Endothelial cell of umbilical vein (primary cell): ENCODE results near the gene SSH2. TPM values are rescaled to one million over a fixed set of nuclear protein-coding genes. Genes with fewer than 3 reads are reported as not detected.

ENCODE experiments used
- BruUV-seq: library from RNA; stranded (reverse); fragments of 400-500 nt; replicated peaks from 2 replicates; lab custom pipeline; 2021; lab: Mats Ljungman, UMichigan
- CTCF ChIA-PET: fragments of 300-600, 350-600 bp; sonication (Branson Sonifier 250); formaldehyde crosslinking; loops from one replicate; lab custom pipeline; 2021; ENCODE audit warnings: antibody characterized with exemption, inconsistent platforms; lab: Charles Lee
- POLR2A ChIA-PET: fragments of 300-600, 350-600 bp; sonication (Branson Sonifier 250); formaldehyde crosslinking; loops from one replicate; lab custom pipeline; 2021; ENCODE audit warnings: antibody characterized with exemption, inconsistent platforms; lab: Charles Lee
- DNase-seq: peaks from one replicate; pipeline ENCODE4 v3.0.0-alpha.2; 2011; ENCODE audit warnings: low read depth, low spot score
- FAIRE-seq: peaks from 2 replicates; lab custom pipeline; 2011; peaks lifted over from hg19 to GRCh38; lab: Jason Lieb, UNC
- H2AFZ ChIP-seq: 2 replicates; pipeline ENCODE4 v1.6.0; 2012; ENCODE audit warnings: low read depth, low read length, control low read depth, inconsistent platforms
- H3K27ac ChIP-seq: 2 replicates; pipeline ENCODE4 v1.5.1; 2011; ENCODE audit warnings: low read depth, mild to moderate bottlenecking, control low read depth, low read length, moderate library complexity; ENCODE audit not compliant: insufficient read depth
- H3K27me3 ChIP-seq, 2 experiments: 2 replicates each; pipeline versions ENCODE4 v1.6.0 to v1.6.1; 2011; ENCODE audit warnings: low read length in 2 of 2, mixed read lengths in 1 of 2; ENCODE audit not compliant: control insufficient read depth in 2 of 2, insufficient read depth in 2 of 2
- H3K36me3 ChIP-seq, 2 experiments: 2 replicates in 1 of 2; 3 replicates in 1 of 2; pipeline ENCODE4 v1.5.1; 2011; ENCODE audit warnings: low read length in 2 of 2, mild to moderate bottlenecking in 1 of 2, moderate library complexity in 1 of 2; ENCODE audit not compliant: control insufficient read depth in 2 of 2, insufficient read depth in 2 of 2; ENCODE audit errors: extremely low read depth in 1 of 2
- H3K4me1 ChIP-seq: 3 replicates; pipeline ENCODE4 v1.5.1; 2011; ENCODE audit warnings: mild to moderate bottlenecking, low read length; ENCODE audit not compliant: control insufficient read depth, insufficient read depth; ENCODE audit errors: extremely low read depth
- H3K4me2 ChIP-seq: 2 replicates; pipeline ENCODE4 v1.6.1; 2011; ENCODE audit warnings: low read length, control low read depth, mixed read lengths; ENCODE audit not compliant: insufficient read depth
- H3K4me3 ChIP-seq, 3 experiments: fragments of 200-600 bp in 1 of 3; sonication (generic), shearing (Covaris generic) in 1 of 3; replicated peaks in 1 of 3; 2 replicates each; pipeline ENCODE4 v1.5.1; 2011 to 2016; ENCODE audit warnings: control low read depth in 3 of 3, low read length in 3 of 3, mild to moderate bottlenecking in 2 of 3, inconsistent platforms in 1 of 3, low read depth in 1 of 3, moderate library complexity in 1 of 3; ENCODE audit not compliant: insufficient read depth in 1 of 3
- H3K79me2 ChIP-seq: 2 replicates; pipeline ENCODE4 v1.6.0; 2012; ENCODE audit warnings: low read length, inconsistent platforms; ENCODE audit not compliant: control insufficient read depth, insufficient read depth
- H3K9ac ChIP-seq: replicated peaks from 2 replicates; pipeline ENCODE3; 2011; ENCODE audit warnings: low read length, control low read depth; ENCODE audit not compliant: insufficient read depth; ENCODE audit errors: extremely low read depth
- H3K9me1 ChIP-seq: replicated peaks from 3 replicates; pipeline ENCODE4 v1.6.0; 2011; ENCODE audit warnings: mild to moderate bottlenecking, low read length; ENCODE audit not compliant: control insufficient read depth, insufficient read depth; ENCODE audit errors: extremely low read depth
- H3K9me3 ChIP-seq: replicated peaks from 2 replicates; pipeline ENCODE4 v1.5.1; 2012; ENCODE audit warnings: low read length, inconsistent platforms; ENCODE audit not compliant: control insufficient read depth, insufficient read depth
- H4K20me1 ChIP-seq: replicated peaks from 2 replicates; pipeline ENCODE3; 2011; ENCODE audit warnings: mild to moderate bottlenecking, low read length; ENCODE audit not compliant: control insufficient read depth, insufficient read depth; ENCODE audit errors: extremely low read depth
- EZH2 ChIP-seq: IDR thresholded peaks from 2 replicates; pipeline ENCODE4 v1.6.1; 2012; ENCODE audit warnings: borderline replicate concordance, low read depth, mild to moderate bottlenecking, moderate library complexity, low read length, inconsistent platforms; ENCODE audit not compliant: severe bottlenecking
- JUN ChIP-seq: IDR thresholded peaks from 2 replicates; pipeline ENCODE4 v1.6.1; 2011; ENCODE audit warnings: borderline replicate concordance, low read depth; ENCODE audit not compliant: insufficient read length, insufficient read depth
- MYC ChIP-seq: IDR thresholded peaks from one replicate; pipeline ENCODE4 v1.6.1; 2011; ENCODE audit warnings: mild to moderate bottlenecking, low read depth, low read length
- POLR2AphosphoS5 ChIP-seq: IDR thresholded peaks from 2 replicates; pipeline ENCODE4 v1.6.1; 2012; ENCODE audit warnings: low read depth, mild to moderate bottlenecking, control low read depth, low read length, moderate library complexity; ENCODE audit not compliant: insufficient read depth
- dilution Hi-C: fragments of 300-500 bp; cut with MboI; formaldehyde crosslinking; loops from one replicate; pipeline ENCODE4 v1.15.0; 2019; ENCODE audit warnings: low sequenced_read_pairs; ENCODE audit not compliant: extremely low pct_ligation_motif_present
- intact Hi-C: fragments of 100-400 bp; cut with micrococcal nuclease; formaldehyde crosslinking; loops from one replicate; pipeline ENCODE4 v1.10.0; 2022
- polyA plus RNA-seq, 4 experiments: library from polyadenylated mRNA; depleted of rRNA in 3 of 4; stranded (reverse) in 3 of 4; unstranded in 1 of 4; fragments of >200 nt; gene quantifications; 2 replicates each; pipeline versions ENCODE4 v1.2.1 to v1.2.3, GENCODE V29; 2011 to 2012; ENCODE audit warnings: missing spikeins in 1 of 4
- total RNA-seq: library from RNA; stranded (reverse); gene quantifications from 2 replicates; pipeline ENCODE4 v1.2.3, GENCODE V29; 2021
- TF ChIP-seq, protein P1 (sequence below), 2 donors: IDR thresholded peaks; 1 replicate in 1 of 2; 2 replicates in 1 of 2; pipeline ENCODE4 v1.5.1; 2011; ENCODE audit warnings: low read length in 2 of 2, mild to moderate bottlenecking in 2 of 2, moderate library complexity in 2 of 2, control low read depth in 1 of 2, inconsistent platforms in 1 of 2, low read depth in 1 of 2; ENCODE audit not compliant: insufficient read depth in 1 of 2; ENCODE audit errors: extremely low read depth in 1 of 2

The SSH2 gene
- total and polyA plus RNA-seq, 2 donors (not counting 3 experiments of a cell fraction or from before 2014, with no cell fraction given) = 24.6 to 60.9 TPM

DNA sequence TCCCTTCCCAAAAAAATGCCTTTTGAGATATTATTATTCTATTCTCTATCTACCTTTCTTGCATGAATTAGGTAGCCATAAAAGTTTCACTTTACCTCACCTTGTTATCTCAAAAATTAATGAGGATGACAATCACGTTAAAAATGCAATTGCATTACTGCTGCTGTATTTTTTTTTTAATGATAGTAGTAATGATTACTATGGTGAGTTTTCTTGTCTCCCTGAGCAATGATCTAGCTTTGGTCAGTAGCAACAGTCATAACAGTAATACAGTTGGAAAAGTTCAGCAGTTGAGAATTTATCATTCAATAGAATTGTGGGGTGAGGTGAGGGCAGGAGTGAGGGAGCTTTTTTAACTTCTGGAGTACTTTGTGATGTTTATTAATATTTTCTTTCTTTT lies 11.3 kb upstream of the SSH2 start, which contains the start of gene EFCAB5:
EFCAB5 (plus strand) TSS at position 301 of the 400 bp plus-strand sequence. CDS start 163 bp downstream, outside the sequence.
- no peaks in the 10 kb centered on the region for H3K9me3 ChIP-seq
- peaks cover 8% of the 10 kb centered on the region for H3K4me1 ChIP-seq
- no peaks in the 10 kb centered on the region for H3K9me1 ChIP-seq
- H3K36me3 ChIP-seq = no peaks in the 10 kb centered on the region
- no peak within 1 kb of the TSS for H3K27ac ChIP-seq
- H2AFZ ChIP-seq = no peak within 1 kb of the TSS
- H3K27me3 ChIP-seq = no peaks in the 10 kb centered on the region
- no peaks in the 10 kb centered on the region for H4K20me1 ChIP-seq
- no peak within 1 kb of the TSS for H3K9ac ChIP-seq
- ChIA-PET CTCF (interaction anchor here (0.8 to 4.0 kb wide), 5 partner anchors 11 to 152 kb away, joined by 3 to 33 read pairs (median 9); partner anchors contain the start of gene SSH2), POLR2A (interaction anchor here (0.7 kb wide), 1 partner anchor 9 kb away, joined by 5 read pairs; no protein-coding TSS in a partner anchor)
- intact Hi-C loops (no loop called here), dilution Hi-C loops (no loop called here)
- FAIRE-seq (no peak), DNase-seq (no peak)
- BruUV-seq = no TSS peak
- TF ChIP-seq MYC (no peak), POLR2AphosphoS5 (no peak), EZH2 (no peak), JUN (no peak)
- TF ChIP-seq, protein P1, sequence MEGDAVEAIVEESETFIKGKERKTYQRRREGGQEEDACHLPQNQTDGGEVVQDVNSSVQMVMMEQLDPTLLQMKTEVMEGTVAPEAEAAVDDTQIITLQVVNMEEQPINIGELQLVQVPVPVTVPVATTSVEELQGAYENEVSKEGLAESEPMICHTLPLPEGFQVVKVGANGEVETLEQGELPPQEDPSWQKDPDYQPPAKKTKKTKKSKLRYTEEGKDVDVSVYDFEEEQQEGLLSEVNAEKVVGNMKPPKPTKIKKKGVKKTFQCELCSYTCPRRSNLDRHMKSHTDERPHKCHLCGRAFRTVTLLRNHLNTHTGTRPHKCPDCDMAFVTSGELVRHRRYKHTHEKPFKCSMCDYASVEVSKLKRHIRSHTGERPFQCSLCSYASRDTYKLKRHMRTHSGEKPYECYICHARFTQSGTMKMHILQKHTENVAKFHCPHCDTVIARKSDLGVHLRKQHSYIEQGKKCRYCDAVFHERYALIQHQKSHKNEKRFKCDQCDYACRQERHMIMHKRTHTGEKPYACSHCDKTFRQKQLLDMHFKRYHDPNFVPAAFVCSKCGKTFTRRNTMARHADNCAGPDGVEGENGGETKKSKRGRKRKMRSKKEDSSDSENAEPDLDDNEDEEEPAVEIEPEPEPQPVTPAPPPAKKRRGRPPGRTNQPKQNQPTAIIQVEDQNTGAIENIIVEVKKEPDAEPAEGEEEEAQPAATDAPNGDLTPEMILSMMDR (IDR thresholded peaks at IDR 0.05; ENCODE audit: extremely low read depth in 1 of 2, insufficient read depth in 1 of 2, low read depth in 1 of 2, low read length in 2 of 2) = no peak
- H3K4me3 ChIP-seq = no peak within 1 kb of the TSS
- no peaks in the 10 kb centered on the region for H3K79me2 ChIP-seq
- no peak within 1 kb of the TSS for H3K4me2 ChIP-seq
